Central memory CD4-positive, alpha-beta T cell (primary cell): ENCODE measurements around the gene CFAP251.

ENCODE experiments used
- DNase-seq: peaks from one replicate; pipeline ENCODE4 v3.0.0; 2022

Gene CFAP251

GRCh38 chr12:121949648-121950397, 31.4 kb downstream of the CFAP251 start:
- no peak for DNase-seq

- no peak for DNase-seq
Measured at GRCh38 chr12:121953117-121953692, 34.8 kb downstream of the CFAP251 start.

DNA sequence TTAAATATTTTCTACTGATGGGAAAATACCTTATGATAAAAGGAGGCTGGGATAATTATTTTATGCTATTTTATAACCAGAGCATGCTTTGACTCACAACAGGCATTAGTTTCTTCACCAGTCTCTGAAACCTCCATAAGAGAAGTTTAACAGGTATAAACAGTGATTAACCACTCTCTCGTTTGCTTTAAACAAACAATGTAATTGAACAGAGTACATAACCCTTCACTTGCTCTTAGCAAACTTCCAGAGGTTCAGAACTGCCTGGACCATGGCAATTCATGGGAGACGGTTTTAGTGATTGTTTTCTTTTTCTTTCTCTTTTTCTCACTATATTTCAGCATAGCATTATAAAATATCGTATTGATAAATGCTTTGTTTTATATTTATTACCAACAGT, 35.3 kb downstream of the CFAP251 start:
- no peak for DNase-seq

DNA sequence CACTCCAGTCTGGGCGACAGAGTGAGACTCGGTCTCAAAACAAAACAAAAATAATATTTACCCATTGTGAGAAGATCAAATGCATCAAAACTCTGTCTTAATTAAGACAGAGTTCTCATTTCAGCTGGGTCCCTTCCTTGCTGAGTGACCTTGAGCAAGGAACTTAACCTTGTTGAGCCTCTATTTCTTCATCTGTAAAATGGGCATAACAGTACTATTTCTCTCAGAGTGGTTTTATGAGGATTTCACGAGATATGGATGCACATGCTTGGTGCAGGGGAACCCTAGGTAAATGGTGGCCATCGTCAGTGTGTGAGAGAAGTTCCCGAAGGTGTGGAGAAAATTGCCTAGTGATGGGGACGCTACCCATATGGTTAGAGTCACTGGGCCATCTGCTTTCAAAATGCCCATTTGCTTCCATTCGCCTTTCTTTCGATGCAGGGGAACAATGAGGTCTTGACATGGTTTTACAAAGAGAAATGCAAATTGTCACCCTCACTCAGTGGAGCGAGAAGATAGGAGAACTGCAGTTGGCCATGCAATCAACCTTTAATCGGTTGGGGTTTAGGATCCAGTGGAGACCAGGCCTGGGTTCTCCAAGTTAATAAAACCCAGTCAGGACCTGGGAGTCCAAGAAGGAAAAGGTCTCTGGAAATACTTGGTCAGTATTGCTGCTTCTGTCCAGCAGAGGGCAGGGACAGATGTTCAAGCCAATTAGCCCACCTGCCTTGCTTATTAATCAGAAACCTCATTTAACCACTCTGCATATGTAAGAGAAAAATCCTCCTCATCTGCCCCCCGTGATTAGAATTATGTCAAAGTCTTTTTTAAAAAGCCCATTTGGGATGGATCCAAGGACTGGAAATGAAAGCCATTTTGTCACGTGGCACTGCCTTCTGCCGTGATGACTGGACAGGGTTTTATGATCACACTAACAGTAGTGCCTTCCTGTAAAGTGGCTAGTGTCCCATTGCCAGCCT, 37.2 kb downstream of the CFAP251 start:
- no peak for DNase-seq

GRCh38 chr12:121957861-121958515, 39.6 kb downstream of the CFAP251 start:
- no peak for DNase-seq

DNA sequence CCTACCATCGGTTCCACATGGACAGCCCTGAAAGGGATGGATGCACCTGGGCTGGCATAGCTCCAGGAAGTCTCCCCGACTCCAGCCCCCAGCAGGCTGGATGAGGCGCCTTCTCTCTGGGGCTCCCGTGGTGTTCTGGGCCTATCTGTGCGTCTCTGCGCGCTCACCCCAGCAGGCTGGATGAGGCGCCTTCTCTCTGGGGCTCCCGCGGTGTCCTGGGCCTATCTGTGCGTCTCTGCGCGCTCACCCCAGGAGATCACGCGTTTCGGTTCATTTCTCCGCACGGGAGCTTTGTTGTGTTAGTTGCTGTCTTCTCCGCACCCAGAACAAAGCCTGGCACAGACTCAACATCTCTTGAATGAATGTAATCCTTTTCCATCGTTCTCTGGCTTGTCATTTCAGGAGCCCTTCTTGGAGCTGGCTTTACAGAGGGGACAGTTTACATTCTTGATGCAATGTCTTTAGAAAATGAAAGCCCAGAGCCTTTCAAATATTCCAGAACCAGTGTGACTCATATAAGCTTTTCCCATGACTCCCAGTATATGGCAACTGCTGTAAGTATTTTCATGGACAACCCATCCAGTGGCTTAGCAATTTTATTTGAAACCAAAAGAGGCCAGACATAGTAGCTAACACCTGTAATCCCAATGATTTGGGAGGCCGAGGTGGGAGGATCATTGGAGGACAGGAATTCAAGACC, 40.3 kb downstream of the CFAP251 start:
- no peak for DNase-seq

GRCh38 chr12:121960541-121960940, 42.1 kb downstream of the CFAP251 start:
- no peak for DNase-seq

- DNase-seq = no peak
Measured at GRCh38 chr12:121961195-121961879, 42.9 kb downstream of the CFAP251 start.

DNA sequence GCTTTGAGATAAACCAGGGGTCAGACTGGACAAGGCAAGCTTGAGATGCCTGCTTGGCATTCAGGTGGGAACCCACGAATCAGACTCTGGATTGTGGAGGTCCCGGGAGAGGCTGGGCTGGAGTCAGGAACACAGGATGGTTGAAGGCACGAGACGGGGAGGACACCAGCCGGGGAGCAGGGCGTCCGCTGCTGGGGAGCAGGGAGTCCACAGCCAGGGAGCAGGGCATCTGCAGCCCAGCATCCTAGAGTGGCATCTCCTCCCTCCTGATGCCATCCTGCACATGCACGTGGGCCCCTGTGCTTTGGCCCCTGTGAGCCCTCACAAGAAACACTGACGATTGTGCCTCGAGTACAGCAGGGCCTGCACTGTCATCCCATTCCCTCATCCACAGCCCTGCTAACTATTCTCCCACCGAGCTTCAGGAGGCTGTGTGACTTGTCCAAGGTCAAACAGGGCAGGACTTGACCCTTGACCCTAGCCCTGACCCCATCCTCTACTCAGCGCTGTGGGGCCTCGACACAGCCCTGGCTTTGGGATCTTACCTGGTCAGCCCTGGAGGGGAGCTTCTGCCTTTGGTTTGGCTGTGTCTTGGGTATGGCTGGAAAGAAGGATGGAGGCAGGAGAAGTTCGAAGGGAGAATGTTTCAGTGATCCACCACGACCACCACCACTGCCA, 45.1 kb downstream of the CFAP251 start:
- no peak for DNase-seq

GRCh38 chr12:121964813-121965643, 46.6 kb downstream of the CFAP251 start:
- DNase-seq = no peak

GRCh38 chr12:121966959-121967358, 48.6 kb downstream of the CFAP251 start:
- DNase-seq = no peak

DNA sequence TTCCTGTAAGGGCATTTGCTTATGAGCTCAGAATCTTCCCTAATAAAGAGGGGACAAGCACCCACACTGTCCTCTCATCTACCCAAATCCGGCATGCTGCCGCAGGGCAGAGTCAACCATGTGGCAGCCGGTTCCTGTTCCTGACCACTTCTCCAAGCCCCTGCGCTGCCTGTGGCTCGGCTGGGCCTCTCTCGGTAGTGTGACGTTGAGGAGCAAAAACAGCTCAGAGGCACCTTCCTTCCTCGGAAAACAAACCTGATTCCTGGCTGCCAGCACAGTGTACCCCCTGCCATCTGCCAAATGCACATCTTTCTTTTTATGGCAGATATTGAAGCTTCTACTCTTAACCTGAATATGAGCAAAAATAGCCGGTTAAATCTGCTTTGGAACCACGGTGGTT, 50.5 kb downstream of the CFAP251 start:
- DNase-seq = no peak

DNA sequence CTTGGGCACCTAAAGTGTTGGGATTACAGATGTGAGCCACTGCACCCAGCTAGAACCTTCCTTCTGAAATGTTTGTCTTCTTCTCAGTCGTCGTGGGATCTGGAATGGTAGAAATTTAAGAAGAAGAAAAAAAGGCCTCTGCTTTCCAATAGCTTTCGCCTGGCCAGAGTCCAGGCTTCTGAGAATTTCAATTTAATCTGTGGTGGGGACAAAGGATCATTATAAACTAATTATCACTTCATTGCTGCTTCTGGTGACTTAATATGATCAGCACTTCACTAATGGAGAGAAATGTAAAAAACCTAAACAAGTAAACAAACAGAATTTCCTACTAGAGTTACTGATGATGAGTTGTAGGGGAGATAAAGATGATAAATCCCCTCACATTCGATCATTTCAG, 51.3 kb downstream of the CFAP251 start:
- DNase-seq = no peak

GRCh38 chr12:121970581-121971300, 52.3 kb downstream of the CFAP251 start:
- no peak for DNase-seq

DNA sequence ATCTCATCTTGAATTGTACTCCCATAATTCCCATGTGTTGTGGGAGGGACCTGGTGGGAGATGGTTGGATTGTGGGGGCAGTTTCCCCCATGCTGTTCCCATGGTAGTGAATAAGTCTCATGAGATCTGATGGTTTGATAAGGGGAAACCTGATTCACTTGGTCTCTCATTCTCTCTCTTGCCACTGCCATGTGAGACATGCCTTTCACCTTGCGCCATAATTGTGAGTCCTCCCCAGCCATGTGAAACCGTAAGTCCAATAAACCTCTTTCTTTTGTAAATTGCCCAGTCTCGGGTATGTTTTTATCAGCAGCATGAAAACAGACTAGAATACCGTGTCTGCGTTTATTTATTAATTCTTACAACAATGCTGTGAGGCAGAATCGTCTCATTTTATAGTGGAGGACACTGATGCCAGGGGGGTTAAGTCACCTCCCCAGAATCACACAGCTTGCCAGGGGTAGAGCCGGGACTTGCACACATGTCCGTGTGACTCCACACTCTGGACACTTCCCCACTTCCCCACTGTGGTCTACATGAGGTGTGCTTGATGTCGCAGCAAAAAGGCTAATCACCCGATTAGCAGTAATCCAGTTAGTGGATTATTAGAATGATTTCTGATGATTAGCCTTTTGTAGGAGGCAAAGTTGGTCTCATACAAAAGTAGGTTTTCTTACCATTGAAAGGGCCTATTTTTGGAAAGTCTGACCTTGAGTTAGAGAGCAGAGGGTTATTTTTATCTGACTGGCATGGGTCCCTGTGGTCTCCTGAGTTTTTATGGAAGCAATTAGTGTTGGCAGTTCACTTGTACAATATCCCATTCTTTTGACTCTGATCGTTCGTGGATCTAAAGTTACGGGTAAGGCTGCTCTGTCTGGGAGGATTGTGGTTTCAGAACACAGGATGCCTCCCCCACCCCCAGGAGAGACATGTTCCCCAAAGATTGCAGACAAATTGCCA, 55.9 kb downstream of the CFAP251 start:
- no peak for DNase-seq

GRCh38 chr12:121975021-121975420, 56.6 kb downstream of the CFAP251 start:
- no peak for DNase-seq

GRCh38 chr12:121976950-121977349, 58.6 kb downstream of the CFAP251 start:
- no peak for DNase-seq
